Tibial artery (tissue), 4 donors: ENCODE results near the gene PKP3.
A peak's percentile ranks its signal among the peaks of the same experiment; 100 is the strongest.

Source experiments
- DNase-seq, 2 donors: peaks; one replicate each; pipeline ENCODE4 v3.0.0-alpha.2; 2019
- H3K27ac ChIP-seq, 2 donors: fragments of 200-600 bp; sonication (generic) in 1 of 2; 1 replicate in 1 of 2; 2 replicates in 1 of 2; pipeline ENCODE4 v1.5.1; 2018 to 2019; ENCODE audit warnings: mild to moderate bottlenecking in 1 of 2
- H3K27me3 ChIP-seq, 2 donors: fragments of 200-600 bp; sonication (generic) in 1 of 2; one replicate each; pipeline versions ENCODE4 v1.5.1 to v1.6.0; 2016 to 2019
- H3K36me3 ChIP-seq, 3 donors: fragments of 200-600 bp; sonication (generic) in 2 of 3; one replicate each; pipeline ENCODE4 v1.5.1; 2016 to 2019; ENCODE audit warnings: mild to moderate bottlenecking in 2 of 3
- H3K4me1 ChIP-seq, 4 donors: fragments of 200-600 bp; sonication (generic) in 2 of 4; 1 replicate in 3 of 4; 2 replicates in 1 of 4; pipeline ENCODE4 v1.5.1; 2016 to 2019
- H3K4me3 ChIP-seq, 2 donors: fragments of 200-600 bp; sonication (generic) in 1 of 2; 1 replicate in 1 of 2; 2 replicates in 1 of 2; pipeline ENCODE4 v1.5.1; 2018 to 2019; ENCODE audit warnings: mild to moderate bottlenecking in 2 of 2
- H3K9me3 ChIP-seq, 3 donors: fragments of 200-600 bp; sonication (generic) in 1 of 3; one replicate each; pipeline ENCODE4 v1.5.1; 2016 to 2019
- intact Hi-C: fragments of 100-400 bp; cut with DNase I; formaldehyde crosslinking; loops from one replicate; pipeline ENCODE4 v1.15.0; 2023; ENCODE audit warnings: low total_unique reads
- TF ChIP-seq, protein P1 (sequence below), 2 experiments: fragments of 200-600 bp in 1 of 2; fragments of 450-650 bp in 1 of 2; IDR thresholded peaks; one replicate each; pipeline ENCODE4 v1.5.1; 2017 to 2019; ENCODE audit warnings: antibody characterized with exemption in 2 of 2, mild to moderate bottlenecking in 1 of 2, moderate library complexity in 1 of 2

The PKP3 gene

DNA sequence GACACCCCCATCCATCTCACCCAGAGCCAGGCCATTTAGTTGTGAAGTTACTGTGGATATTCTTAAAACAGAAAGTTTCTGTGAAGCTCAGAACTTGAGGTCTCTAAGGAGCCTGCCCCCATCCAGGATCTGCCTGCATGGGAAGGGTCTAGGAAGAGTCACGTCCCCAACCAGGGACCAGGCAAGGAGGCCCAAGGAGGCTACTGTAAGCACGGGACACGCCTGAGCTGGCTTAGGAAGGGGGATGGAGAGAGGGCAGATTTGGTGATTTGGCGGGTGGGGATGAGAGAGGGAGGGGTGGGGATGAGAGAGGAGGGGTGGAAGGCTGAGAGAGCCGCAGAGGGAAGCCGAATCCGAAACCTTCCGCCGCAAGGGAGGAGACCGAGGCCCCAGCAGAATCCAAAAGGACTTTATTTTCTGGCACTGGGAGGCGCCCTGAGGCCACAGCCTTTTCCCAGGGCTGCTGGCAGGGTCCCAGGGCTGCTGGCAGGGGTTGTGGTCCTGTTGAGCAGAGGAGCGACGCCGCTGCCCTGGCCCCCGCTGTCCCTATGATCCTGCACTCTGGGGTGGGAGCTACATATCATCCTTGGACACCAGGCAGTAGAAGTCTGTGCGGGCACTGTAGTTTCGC is 11.4 kb downstream of the PKP3 start:
- Histone ChIP-seq H3K4me1 (peaks cover 0 to 31% (median 18%) of the 10 kb centered on the region in 4 donors), H3K27me3 (peaks cover 0 to 29% of the 10 kb centered on the region in 2 donors), H3K9me3 (no peaks in the 10 kb centered on the region), H3K27ac (peak overlapping the region in 1 of 2 donors; percentile 64), H3K36me3 (peaks cover 0 to 22% (median 0%) of the 10 kb centered on the region in 3 donors), H3K4me3 (peak overlapping the region in 1 of 2 donors; percentile 66)
- intact Hi-C loops = no loop called here
- TF ChIP-seq, protein P1, sequence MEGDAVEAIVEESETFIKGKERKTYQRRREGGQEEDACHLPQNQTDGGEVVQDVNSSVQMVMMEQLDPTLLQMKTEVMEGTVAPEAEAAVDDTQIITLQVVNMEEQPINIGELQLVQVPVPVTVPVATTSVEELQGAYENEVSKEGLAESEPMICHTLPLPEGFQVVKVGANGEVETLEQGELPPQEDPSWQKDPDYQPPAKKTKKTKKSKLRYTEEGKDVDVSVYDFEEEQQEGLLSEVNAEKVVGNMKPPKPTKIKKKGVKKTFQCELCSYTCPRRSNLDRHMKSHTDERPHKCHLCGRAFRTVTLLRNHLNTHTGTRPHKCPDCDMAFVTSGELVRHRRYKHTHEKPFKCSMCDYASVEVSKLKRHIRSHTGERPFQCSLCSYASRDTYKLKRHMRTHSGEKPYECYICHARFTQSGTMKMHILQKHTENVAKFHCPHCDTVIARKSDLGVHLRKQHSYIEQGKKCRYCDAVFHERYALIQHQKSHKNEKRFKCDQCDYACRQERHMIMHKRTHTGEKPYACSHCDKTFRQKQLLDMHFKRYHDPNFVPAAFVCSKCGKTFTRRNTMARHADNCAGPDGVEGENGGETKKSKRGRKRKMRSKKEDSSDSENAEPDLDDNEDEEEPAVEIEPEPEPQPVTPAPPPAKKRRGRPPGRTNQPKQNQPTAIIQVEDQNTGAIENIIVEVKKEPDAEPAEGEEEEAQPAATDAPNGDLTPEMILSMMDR (IDR thresholded peaks at IDR 0.05) = no peak
- peak; percentile 55 to 75 for DNase-seq

DNA sequence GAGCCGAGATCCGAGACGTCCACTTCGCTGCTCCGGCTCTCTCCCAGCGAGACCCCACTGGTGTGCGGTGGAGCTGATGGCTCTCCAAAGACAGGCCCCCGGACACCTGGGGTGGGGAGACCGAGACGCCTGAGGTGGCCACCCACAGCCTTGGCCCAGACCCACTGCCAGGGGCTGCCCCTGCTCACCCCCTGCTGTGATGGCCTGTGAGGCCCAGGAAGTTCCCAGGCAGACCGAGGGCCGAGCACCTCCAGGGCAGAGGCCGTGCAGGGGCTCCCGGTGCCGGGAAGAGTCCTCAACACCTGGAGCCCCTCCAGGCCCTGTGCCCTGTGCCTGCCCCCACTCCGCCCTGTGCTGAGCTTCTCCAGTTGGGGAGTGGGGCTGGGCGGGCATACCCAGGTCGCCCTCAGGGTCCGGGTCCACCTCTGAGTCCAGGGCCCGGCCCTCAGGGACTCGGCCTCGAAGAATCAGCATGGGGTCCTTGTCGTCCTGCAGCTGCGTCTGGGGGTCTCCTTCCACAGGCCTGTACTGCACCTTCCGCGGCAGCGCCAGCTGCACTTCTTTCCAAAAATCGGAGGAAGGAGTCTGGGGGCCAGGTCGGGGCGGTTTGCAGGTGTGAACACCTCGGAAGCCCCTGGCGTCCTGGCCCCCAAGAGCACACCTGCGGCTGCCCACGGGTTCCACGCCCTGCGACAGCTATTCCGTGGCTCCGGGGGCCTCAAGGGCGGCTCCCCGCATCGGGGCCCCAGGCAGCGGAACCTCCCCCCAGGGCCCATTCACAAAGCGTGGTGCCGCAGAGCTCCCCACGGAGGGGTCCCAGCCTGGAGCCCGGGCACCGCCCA is 12.2 kb downstream of the PKP3 start:
- peak overlapping the region; percentile 34 to 64 for H3K27ac ChIP-seq
- intact Hi-C loops = no loop called here

DNA sequence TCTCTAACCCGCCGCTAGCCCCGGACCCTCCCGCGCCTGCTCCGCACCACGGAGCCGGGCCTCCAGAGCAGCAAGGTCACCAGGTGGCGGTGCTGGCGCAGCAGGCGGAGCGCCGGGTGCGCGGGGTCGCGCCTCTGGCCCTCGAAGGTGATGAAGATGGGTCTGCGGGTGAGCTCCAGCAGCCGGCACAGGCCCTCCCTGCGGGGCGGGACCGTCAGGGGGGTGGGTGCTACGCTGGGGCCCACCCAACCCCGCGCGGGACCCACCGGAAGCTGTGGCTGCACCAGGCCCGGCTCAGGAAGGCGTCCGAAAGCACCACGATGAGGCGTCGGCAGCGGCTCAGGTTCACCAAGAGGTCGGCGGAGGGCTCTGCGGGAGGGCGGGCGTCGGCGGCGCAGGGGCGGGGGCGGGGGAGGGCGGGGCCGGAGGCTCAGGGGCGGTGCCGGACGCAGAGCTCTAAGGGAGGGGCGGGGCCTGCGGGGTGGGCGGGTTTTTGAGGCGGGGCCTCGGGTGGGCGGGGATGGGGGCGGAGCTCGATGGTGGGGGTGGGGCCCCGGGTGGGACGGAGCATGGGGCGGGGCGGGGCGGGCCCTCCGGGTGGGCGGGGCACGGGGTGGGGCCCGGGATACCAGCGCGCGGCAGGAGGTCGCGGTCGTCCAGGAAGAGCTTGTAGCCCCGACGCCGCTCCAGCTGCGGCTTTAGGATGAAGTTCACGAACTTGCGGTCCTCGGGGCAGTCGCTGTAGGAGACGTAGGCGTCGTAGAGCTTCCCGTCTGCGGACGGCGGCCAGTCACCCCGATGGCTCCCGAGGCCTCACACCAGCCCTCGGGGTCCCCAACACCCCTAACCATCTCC is 13.0 kb downstream of the PKP3 start:
- peaks cover 0 to 22% (median 0%) of the 10 kb centered on the region in 3 donors for H3K36me3 ChIP-seq
- TF ChIP-seq, protein P1 (IDR thresholded peaks at IDR 0.05) = no peak
- DNase-seq = peak; percentile 61 to 85
- H3K27me3 ChIP-seq = peaks cover 0 to 28% of the 10 kb centered on the region in 2 donors
- H3K27ac ChIP-seq = peak overlapping the region; percentile 34 to 64
- H3K4me3 ChIP-seq = peak overlapping the region; percentile 56 to 66
- intact Hi-C loops = no loop called here
- no peaks in the 10 kb centered on the region for H3K9me3 ChIP-seq
- H3K4me1 ChIP-seq = peaks cover 0 to 31% (median 17%) of the 10 kb centered on the region in 4 donors

More for the DNA sequence above, 12.2 kb downstream of the PKP3 start:
- peaks cover 0 to 28% of the 10 kb centered on the region in 2 donors for H3K27me3 ChIP-seq
- no peaks in the 10 kb centered on the region for H3K9me3 ChIP-seq
- peak overlapping the region; percentile 56 to 66 for H3K4me3 ChIP-seq
- TF ChIP-seq, protein P1 (IDR thresholded peaks at IDR 0.05) = no peak
- peaks cover 0 to 22% (median 0%) of the 10 kb centered on the region in 3 donors for H3K36me3 ChIP-seq
- peaks cover 0 to 31% (median 17%) of the 10 kb centered on the region in 4 donors for H3K4me1 ChIP-seq
- DNase-seq = peak in 1 of 2 donors; percentile 67

DNA sequence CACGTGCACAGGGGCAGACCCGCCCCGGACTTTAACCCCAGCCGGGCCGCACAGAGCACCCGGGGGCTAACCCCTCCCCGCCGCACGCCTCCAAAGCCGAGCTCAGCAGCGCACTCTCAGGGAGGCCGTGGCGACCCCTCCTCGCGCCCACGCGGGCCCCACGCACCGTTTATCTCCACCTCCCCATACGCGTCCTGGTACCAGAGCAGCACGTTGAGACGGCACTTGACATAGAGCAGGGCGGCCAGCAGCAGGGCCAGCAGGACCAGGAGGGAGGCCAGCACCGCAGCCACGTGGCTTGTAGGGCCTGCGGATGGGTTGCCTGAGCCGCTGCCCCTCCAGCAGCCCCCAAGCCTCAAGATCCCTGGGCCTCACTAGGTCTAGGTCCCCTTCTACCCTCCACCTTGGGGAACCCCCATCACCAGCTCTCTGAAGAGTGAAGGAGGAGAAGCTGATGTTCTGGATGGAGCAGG is 13.7 kb downstream of the PKP3 start:
- peaks cover 0 to 22% (median 0%) of the 10 kb centered on the region in 3 donors for H3K36me3 ChIP-seq
- peaks cover 0 to 31% (median 17%) of the 10 kb centered on the region in 4 donors for H3K4me1 ChIP-seq
- peaks cover 0 to 28% of the 10 kb centered on the region in 2 donors for H3K27me3 ChIP-seq
- intact Hi-C loops = no loop called here
- TF ChIP-seq, protein P1 (IDR thresholded peaks at IDR 0.05) = no peak
- H3K9me3 ChIP-seq = no peaks in the 10 kb centered on the region
- no peak for DNase-seq
- peak overlapping the region; percentile 56 to 66 for H3K4me3 ChIP-seq
- no peak overlapping the region for H3K27ac ChIP-seq
